Stimulated activated CD8-positive, alpha-beta memory T cell treated with anti-CD3 and anti-CD28 coated beads, Interleukin-15, amount 100 ng/mL, for 48 hours (primary cell): ENCODE data around the gene SPNS2.

Experiments
- DNase-seq, 2 donors: peaks; one replicate each; pipeline ENCODE4 v3.0.0-alpha.2; 2020; ENCODE audit warnings: low read depth in 2 of 2

SPNS2 gene

GRCh38 chr17:4588391-4588790 is 89.7 kb downstream of the SPNS2 start:
- no peak for DNase-seq
